ENCODE measurements around the gene MGMT. TPM values are rescaled to one million over a fixed set of nuclear protein-coding genes. Genes with fewer than 3 reads are reported as not detected.

Gene MGMT
- total and polyA plus RNA-seq, 7 donors, result 4.2 to 13.3 (median 7.5) TPM

GRCh38 chr10:129586898-129587443 is 119.9 kb downstream of the MGMT start:
- intact Hi-C loops (cut with DNase I), result no loop called here
- WGBS, 3 donors, result 98 to 100% (median 100%) methylated on average over 2 of the region's 2 CpGs
- no peaks in the 10 kb centered on the region for H3K27me3 ChIP-seq (ENCODE audit: insufficient read depth in 3 of 3, low read length in 2 of 3)
- H3K9me3 ChIP-seq, result peaks cover 15% of the 10 kb centered on the region
- no peak overlapping the region for H3K4me3 ChIP-seq
- DNase-seq, result no peak
- no peak overlapping the region for H3K27ac ChIP-seq
- H3K4me1 ChIP-seq, result no peaks in the 10 kb centered on the region
- no peak for TF ChIP-seq CTCF (IDR thresholded peaks at IDR 0.05)
- ATAC-seq, result no peak
- H3K36me3 ChIP-seq (ENCODE audit: insufficient read depth in 1 of 2, low read depth in 1 of 2), result no peaks in the 10 kb centered on the region

- Histone ChIP-seq H3K27me3 (ENCODE audit: insufficient read depth in 3 of 3, low read length in 2 of 3) (no peaks in the 10 kb centered on the region), H3K9me3 (peaks cover 15% of the 10 kb centered on the region), H3K27ac (no peak overlapping the region), H3K4me3 (no peak overlapping the region), H3K36me3 (ENCODE audit: insufficient read depth in 1 of 2, low read depth in 1 of 2) (no peaks in the 10 kb centered on the region), H3K4me1 (no peaks in the 10 kb centered on the region)
- intact Hi-C loops (cut with DNase I), result no loop called here
- WGBS, 3 donors, result 92 to 97% (median 96%) methylated on average over 9 of the region's 9 CpGs
- ATAC-seq (no peak), DNase-seq (no peak)
- no peak for TF ChIP-seq CTCF (IDR thresholded peaks at IDR 0.05)
Observed at GRCh38 chr10:129589546-129589945, 122.5 kb downstream of the MGMT start.

- WGBS, 3 donors, result 77 to 92% (median 91%) methylated on average over 3 of the region's 3 CpGs
- H3K27ac ChIP-seq, result no peak overlapping the region
- H3K27me3 ChIP-seq (ENCODE audit: insufficient read depth in 3 of 3, low read length in 2 of 3), result no peaks in the 10 kb centered on the region
- DNase-seq (no peak), ATAC-seq (no peak)
- no peak for TF ChIP-seq CTCF (IDR thresholded peaks at IDR 0.05)
- H3K4me3 ChIP-seq, result no peak overlapping the region
- H3K4me1 ChIP-seq, result no peaks in the 10 kb centered on the region
- intact Hi-C loops (cut with DNase I), result no loop called here
- no peaks in the 10 kb centered on the region for H3K36me3 ChIP-seq (ENCODE audit: insufficient read depth in 1 of 2, low read depth in 1 of 2)
- no peaks in the 10 kb centered on the region for H3K9me3 ChIP-seq
Observed at GRCh38 chr10:129593953-129594352, 126.9 kb downstream of the MGMT start.

- no peak for TF ChIP-seq CTCF (IDR thresholded peaks at IDR 0.05)
- no peak overlapping the region for H3K4me3 ChIP-seq
- H3K4me1 ChIP-seq, result no peaks in the 10 kb centered on the region
- H3K27ac ChIP-seq, result no peak overlapping the region
- no peaks in the 10 kb centered on the region for H3K27me3 ChIP-seq (ENCODE audit: insufficient read depth in 3 of 3, low read length in 2 of 3)
- H3K9me3 ChIP-seq, result no peaks in the 10 kb centered on the region
- WGBS, 3 donors, result 88 to 98% (median 97%) methylated on average over 15 of the region's 15 CpGs
- ATAC-seq (no peak), DNase-seq (no peak)
- intact Hi-C loops (cut with DNase I), result no loop called here
- no peaks in the 10 kb centered on the region for H3K36me3 ChIP-seq (ENCODE audit: insufficient read depth in 1 of 2, low read depth in 1 of 2)
Observed at GRCh38 chr10:129594811-129595210, 127.8 kb downstream of the MGMT start.

- no peak overlapping the region for H3K4me3 ChIP-seq
- H3K36me3 ChIP-seq (ENCODE audit: insufficient read depth in 1 of 2, low read depth in 1 of 2), result no peaks in the 10 kb centered on the region
- 95 to 98% (median 97%) methylated on average over 4 of the region's 4 CpGs for WGBS, 3 donors
- ATAC-seq, result no peak
- H3K4me1 ChIP-seq, result no peaks in the 10 kb centered on the region
- H3K27me3 ChIP-seq (ENCODE audit: insufficient read depth in 3 of 3, low read length in 2 of 3), result no peaks in the 10 kb centered on the region
- H3K9me3 ChIP-seq, result no peaks in the 10 kb centered on the region
- intact Hi-C loops (cut with DNase I), result no loop called here
- DNase-seq, result no peak
- TF ChIP-seq CTCF (IDR thresholded peaks at IDR 0.05), result no peak
- no peak overlapping the region for H3K27ac ChIP-seq
Observed at GRCh38 chr10:129598413-129598812, 131.4 kb downstream of the MGMT start.
